Skeletal muscle tissue (tissue), 4 donors: ENCODE measurements around the gene CYP3A7. TPM values are rescaled to one million over a fixed set of nuclear protein-coding genes. Genes with fewer than 3 reads are reported as not detected.
"Not testable (repeated sequence)": the region's sequence is repeated elsewhere in the genome, so short reads cannot be mapped to it uniquely, and the experiment has no call there.

Experiments
- H3K27ac ChIP-seq: one replicate; pipeline ENCODE4 v1.7.0; 2013; ENCODE audit warnings: mild to moderate bottlenecking, low read depth, low read length, inconsistent platforms
- H3K27me3 ChIP-seq, 3 donors: one replicate each; pipeline ENCODE4 v1.7.0; 2013; ENCODE audit warnings: low read length in 3 of 3; ENCODE audit not compliant: control insufficient read depth in 3 of 3, insufficient read depth in 3 of 3
- H3K36me3 ChIP-seq, 3 donors: one replicate each; pipeline ENCODE4 v1.7.0; 2013; ENCODE audit warnings: low read length in 3 of 3; ENCODE audit not compliant: control insufficient read depth in 3 of 3, insufficient read depth in 3 of 3
- H3K4me1 ChIP-seq, 3 donors: one replicate each; pipeline ENCODE4 v1.7.0; 2013; ENCODE audit warnings: low read length in 3 of 3, mild to moderate bottlenecking in 3 of 3; ENCODE audit not compliant: control insufficient read depth in 3 of 3, insufficient read depth in 3 of 3
- H3K4me3 ChIP-seq, 3 donors: one replicate each; pipeline ENCODE4 v1.7.0; 2013; ENCODE audit warnings: low read length in 3 of 3
- H3K9ac ChIP-seq, 3 donors: one replicate each; pipeline ENCODE4 v1.7.0; 2013; ENCODE audit warnings: low read length in 3 of 3, mild to moderate bottlenecking in 3 of 3, moderate library complexity in 2 of 3, low read depth in 1 of 3
- H3K9me3 ChIP-seq, 3 donors: one replicate each; pipeline ENCODE4 v1.7.0; 2013; ENCODE audit warnings: low read length in 3 of 3; ENCODE audit not compliant: control insufficient read depth in 3 of 3
- total RNA-seq: library from RNA; depleted of rRNA; stranded (reverse); fragments of >200 nt; gene quantifications from one replicate; pipeline ENCODE4 v1.2.3, GENCODE V29; 2014
- donor health status: Osteomylitis.

Gene CYP3A7
- total RNA-seq, 1 donor from 2014 or later, result 0.52 TPM

GRCh38 chr7:99731638-99732374 lies 3.2 kb downstream of the CYP3A7 start:
- peaks cover 0 to 3% (median 2%) of the 10 kb centered on the region in 3 donors for H3K4me1 ChIP-seq
- no peak overlapping the region for H3K4me3 ChIP-seq
- H3K9ac ChIP-seq, result no peak overlapping the region
- no peak overlapping the region for H3K27ac ChIP-seq
- H3K27me3 ChIP-seq, result no peaks in the 10 kb centered on the region
- no peaks in the 10 kb centered on the region for H3K9me3 ChIP-seq
- H3K36me3 ChIP-seq, result no peaks in the 10 kb centered on the region

GRCh38 chr7:99730992-99731391 lies 4.0 kb downstream of the CYP3A7 start:
- Histone ChIP-seq H3K36me3 (no peaks in the 10 kb centered on the region), H3K9ac (no peak overlapping the region), H3K9me3 (no peaks in the 10 kb centered on the region)

GRCh38 chr7:99730238-99730810 lies 4.7 kb downstream of the CYP3A7 start:
- no peak overlapping the region for H3K4me3 ChIP-seq
- no peak overlapping the region for H3K27ac ChIP-seq
- H3K9ac ChIP-seq, result no peak overlapping the region
- H3K27me3 ChIP-seq, result no peaks in the 10 kb centered on the region
- no peaks in the 10 kb centered on the region for H3K36me3 ChIP-seq
- H3K4me1 ChIP-seq, result no peaks in the 10 kb centered on the region
- H3K9me3 ChIP-seq, result no peaks in the 10 kb centered on the region

More at GRCh38 chr7:99730992-99731391, 4.0 kb downstream of the CYP3A7 start:
- no peaks in the 10 kb centered on the region for H3K4me1 ChIP-seq
- H3K27me3 ChIP-seq, result no peaks in the 10 kb centered on the region
- no peak overlapping the region for H3K27ac ChIP-seq
- H3K4me3 ChIP-seq, result no peak overlapping the region

- Histone ChIP-seq H3K36me3 (no peaks in the 10 kb centered on the region), H3K27me3 (no peaks in the 10 kb centered on the region), H3K9me3 (no peaks in the 10 kb centered on the region), H3K9ac (no peak overlapping the region), H3K4me1 (no peaks in the 10 kb centered on the region), H3K4me3 (no peak overlapping the region), H3K27ac (no peak overlapping the region)
Measured at GRCh38 chr7:99729486-99730237, 5.3 kb downstream of the CYP3A7 start.

- Histone ChIP-seq H3K4me1 (no peaks in the 10 kb centered on the region), H3K9ac (no peak overlapping the region), H3K9me3 (no peaks in the 10 kb centered on the region), H3K27ac (no peak overlapping the region), H3K4me3 (no peak overlapping the region), H3K27me3 (no peaks in the 10 kb centered on the region), H3K36me3 (no peaks in the 10 kb centered on the region)
Measured at GRCh38 chr7:99728615-99729014, 6.4 kb downstream of the CYP3A7 start.

- H3K4me3 ChIP-seq, H3K9me3 ChIP-seq, H3K27me3 ChIP-seq, H3K9ac ChIP-seq, H3K27ac ChIP-seq, H3K36me3 ChIP-seq, H3K4me1 ChIP-seq: not testable (repeated sequence)
Measured at GRCh38 chr7:99723201-99723600, 11.8 kb downstream of the CYP3A7 start.

GRCh38 chr7:99720800-99721595 lies 14.0 kb downstream of the CYP3A7 start:
- Histone ChIP-seq H3K9me3 (no peaks in the 10 kb centered on the region), H3K36me3 (no peaks in the 10 kb centered on the region), H3K9ac (no peak overlapping the region), H3K4me3 (no peak overlapping the region), H3K27ac (no peak overlapping the region), H3K27me3 (no peaks in the 10 kb centered on the region), H3K4me1 (no peaks in the 10 kb centered on the region)

- Histone ChIP-seq H3K27ac (no peak overlapping the region), H3K4me1 (no peaks in the 10 kb centered on the region), H3K9me3 (no peaks in the 10 kb centered on the region), H3K27me3 (no peaks in the 10 kb centered on the region), H3K36me3 (no peaks in the 10 kb centered on the region), H3K4me3 (no peak overlapping the region), H3K9ac (no peak overlapping the region)
Measured at GRCh38 chr7:99719996-99720769, 14.8 kb downstream of the CYP3A7 start.

GRCh38 chr7:99713995-99714570 lies 20.9 kb downstream of the CYP3A7 start:
- Histone ChIP-seq H3K9ac (no peak overlapping the region), H3K9me3 (no peaks in the 10 kb centered on the region), H3K4me3 (no peak overlapping the region), H3K4me1 (no peaks in the 10 kb centered on the region), H3K27ac (no peak overlapping the region), H3K27me3 (no peaks in the 10 kb centered on the region), H3K36me3 (peaks cover 0 to 4% (median under 1%) of the 10 kb centered on the region in 3 donors)
